ENCODE measurements around the gene TSGA10IP.

- TF ChIP-seq EZH2 (IDR thresholded peaks at IDR 0.05; ENCODE audit: insufficient read depth, low read length), result no peak
- TF ChIP-seq CTCF (IDR thresholded peaks at IDR 0.05; ENCODE audit: insufficient read depth, low read depth, low read length), result no peak
These were observed 34.0 kb downstream of the TSGA10IP start for GRCh38 chr11:65979261-65979759.

Measured in astrocyte (in vitro differentiated cells and primary cell).